GM21529 (cell line): Measurements from ENCODE around the gene SNAP91.
"Not testable (repeated sequence)": the region's sequence is repeated elsewhere in the genome, so short reads cannot be mapped to it uniquely, and the experiment has no call there.

ENCODE experiments used
- ATAC-seq: cut with Tn5 transposase; IDR thresholded peaks from one replicate; pipeline ENCODE4 v1.9.1; 2021; ENCODE audit not compliant: unreplicated experiment

Gene SNAP91

GRCh38 chr6:83633609-83634008 lies 75.3 kb downstream of the SNAP91 start:
- ATAC-seq = no peak

GRCh38 chr6:83633149-83633548 lies 75.8 kb downstream of the SNAP91 start:
- ATAC-seq = no peak

- ATAC-seq = not testable (repeated sequence)
Measured at GRCh38 chr6:83629908-83630307, 79.0 kb downstream of the SNAP91 start.

GRCh38 chr6:83615025-83615999 lies 93.6 kb downstream of the SNAP91 start:
- peak; percentile 76 for ATAC-seq

- no peak for ATAC-seq
Measured at GRCh38 chr6:83613378-83613777, 95.5 kb downstream of the SNAP91 start.

- ATAC-seq = no peak
Measured at GRCh38 chr6:83609248-83609647, 99.7 kb downstream of the SNAP91 start.

GRCh38 chr6:83605517-83605916 lies 103.4 kb downstream of the SNAP91 start:
- no peak for ATAC-seq

- ATAC-seq = no peak
Measured at GRCh38 chr6:83603551-83603950, 105.3 kb downstream of the SNAP91 start.

- ATAC-seq = no peak
Measured at GRCh38 chr6:83601119-83601518, 107.8 kb downstream of the SNAP91 start.

- ATAC-seq = no peak
Measured at GRCh38 chr6:83600459-83600858, 108.4 kb downstream of the SNAP91 start.

GRCh38 chr6:83597511-83597910 lies 111.4 kb downstream of the SNAP91 start:
- no peak for ATAC-seq

GRCh38 chr6:83597051-83597450 lies 111.8 kb downstream of the SNAP91 start:
- no peak for ATAC-seq

GRCh38 chr6:83594941-83595340 lies 114.0 kb downstream of the SNAP91 start:
- ATAC-seq = no peak

GRCh38 chr6:83593395-83593785 lies 115.5 kb downstream of the SNAP91 start:
- ATAC-seq = no peak

- ATAC-seq = peak; percentile 98
Measured at GRCh38 chr6:83592770-83593394, 116.0 kb downstream of the SNAP91 start.

GRCh38 chr6:83590416-83590815 lies 118.5 kb downstream of the SNAP91 start:
- ATAC-seq = no peak

GRCh38 chr6:83589076-83589475 lies 119.8 kb downstream of the SNAP91 start:
- ATAC-seq = no peak

GRCh38 chr6:83578057-83578456 lies 130.8 kb downstream of the SNAP91 start:
- ATAC-seq = no peak

GRCh38 chr6:83574783-83575182 lies 134.1 kb downstream of the SNAP91 start:
- no peak for ATAC-seq

- not testable (repeated sequence) for ATAC-seq
Measured at GRCh38 chr6:83571663-83572185, 137.2 kb downstream of the SNAP91 start.

GRCh38 chr6:83558975-83559374 lies 149.9 kb downstream of the SNAP91 start:
- ATAC-seq = no peak

GRCh38 chr6:83556871-83557270 lies 152.0 kb downstream of the SNAP91 start:
- ATAC-seq = no peak
